Femur (tissue), 1 donor: ENCODE measurements around the gene GPR176.
A peak's percentile ranks its signal among the peaks of the same experiment; 100 is the strongest.

Source experiments
- DNase-seq: peaks from one replicate; pipeline ENCODE4 v3.0.0-alpha.2; 2017

Gene GPR176

GRCh38 chr15:39919748-39920509 is at the start of gene GPR176:
GPR176 (minus strand) TSS chr15:39920266; CDS start chr15:39920026, 240 bp downstream.
- peak; percentile 75 for DNase-seq

GRCh38 chr15:39969002-39969394 is 48.9 kb upstream of the GPR176 start:
- no peak for DNase-seq

GRCh38 chr15:39968273-39969001 is 48.4 kb upstream of the GPR176 start:
- no peak for DNase-seq

GRCh38 chr15:39966521-39966920 is 46.5 kb upstream of the GPR176 start:
- no peak for DNase-seq

- no peak for DNase-seq
Observed at GRCh38 chr15:39963786-39964185, 43.7 kb upstream of the GPR176 start.

- peak; percentile 28 for DNase-seq
Observed at GRCh38 chr15:39961051-39961450, 41.0 kb upstream of the GPR176 start.

- no peak for DNase-seq
Observed at GRCh38 chr15:39960411-39960810, 40.3 kb upstream of the GPR176 start.

GRCh38 chr15:39959411-39959810 is 39.3 kb upstream of the GPR176 start:
- no peak for DNase-seq

- no peak for DNase-seq
Observed at GRCh38 chr15:39957481-39957880, 37.4 kb upstream of the GPR176 start.

GRCh38 chr15:39953521-39953920 is 33.5 kb upstream of the GPR176 start:
- no peak for DNase-seq

- no peak for DNase-seq
Observed at GRCh38 chr15:39951561-39951960, 31.5 kb upstream of the GPR176 start.

GRCh38 chr15:39948817-39949216 is 28.8 kb upstream of the GPR176 start:
- DNase-seq: no peak

GRCh38 chr15:39947401-39948197 is 27.5 kb upstream of the GPR176 start:
- DNase-seq: no peak

GRCh38 chr15:39946862-39947261 is 26.8 kb upstream of the GPR176 start:
- no peak for DNase-seq

- no peak for DNase-seq
Observed at GRCh38 chr15:39944726-39945125, 24.7 kb upstream of the GPR176 start.

- DNase-seq: no peak
Observed at GRCh38 chr15:39942753-39943150, 22.7 kb upstream of the GPR176 start.

- DNase-seq: no peak
Observed at GRCh38 chr15:39942101-39942752, 22.2 kb upstream of the GPR176 start.

- no peak for DNase-seq
Observed at GRCh38 chr15:39939487-39940452, 19.7 kb upstream of the GPR176 start.

- DNase-seq: no peak
Observed at GRCh38 chr15:39937696-39938095, 17.6 kb upstream of the GPR176 start.

- DNase-seq: no peak
Observed at GRCh38 chr15:39936681-39937080, 16.6 kb upstream of the GPR176 start.

GRCh38 chr15:39936187-39936586 is 16.1 kb upstream of the GPR176 start:
- no peak for DNase-seq

- DNase-seq: no peak
Observed at GRCh38 chr15:39935241-39935640, 15.2 kb upstream of the GPR176 start.
